Body of pancreas (tissue), 4 donors: ENCODE data around the gene CLMN.
A peak's percentile ranks its signal among the peaks of the same experiment; 100 is the strongest.

Source experiments
- POLR2A ChIP-seq, 3 donors: fragments of 450-650 bp; IDR thresholded peaks; one replicate each; pipeline ENCODE4 v1.6.1; 2016; ENCODE audit warnings: antibody characterized with exemption in 3 of 3, mild to moderate bottlenecking in 2 of 3
- TF ChIP-seq, protein P1 (sequence below), 7 experiments: fragments of 450-650 bp in 4 of 7; fragments of 200-600 bp in 3 of 7; sonication (generic) in 3 of 7; IDR thresholded peaks; one replicate each; pipeline ENCODE4 v1.5.1; 2016 to 2019; ENCODE audit warnings: antibody characterized with exemption in 7 of 7

- TF ChIP-seq, protein P1, sequence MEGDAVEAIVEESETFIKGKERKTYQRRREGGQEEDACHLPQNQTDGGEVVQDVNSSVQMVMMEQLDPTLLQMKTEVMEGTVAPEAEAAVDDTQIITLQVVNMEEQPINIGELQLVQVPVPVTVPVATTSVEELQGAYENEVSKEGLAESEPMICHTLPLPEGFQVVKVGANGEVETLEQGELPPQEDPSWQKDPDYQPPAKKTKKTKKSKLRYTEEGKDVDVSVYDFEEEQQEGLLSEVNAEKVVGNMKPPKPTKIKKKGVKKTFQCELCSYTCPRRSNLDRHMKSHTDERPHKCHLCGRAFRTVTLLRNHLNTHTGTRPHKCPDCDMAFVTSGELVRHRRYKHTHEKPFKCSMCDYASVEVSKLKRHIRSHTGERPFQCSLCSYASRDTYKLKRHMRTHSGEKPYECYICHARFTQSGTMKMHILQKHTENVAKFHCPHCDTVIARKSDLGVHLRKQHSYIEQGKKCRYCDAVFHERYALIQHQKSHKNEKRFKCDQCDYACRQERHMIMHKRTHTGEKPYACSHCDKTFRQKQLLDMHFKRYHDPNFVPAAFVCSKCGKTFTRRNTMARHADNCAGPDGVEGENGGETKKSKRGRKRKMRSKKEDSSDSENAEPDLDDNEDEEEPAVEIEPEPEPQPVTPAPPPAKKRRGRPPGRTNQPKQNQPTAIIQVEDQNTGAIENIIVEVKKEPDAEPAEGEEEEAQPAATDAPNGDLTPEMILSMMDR (IDR thresholded peaks at IDR 0.05), result no peak
- peak in 1 of 3 donors; percentile 37 for TF ChIP-seq POLR2A (IDR thresholded peaks at IDR 0.05)
These were observed 57.8 kb downstream of the CLMN start for GRCh38 chr14:95261616-95262510.
